Sigmoid colon (tissue), 7 donors: ENCODE data around the gene NOS3. TPM values are rescaled to one million over a fixed set of nuclear protein-coding genes. Genes with fewer than 3 reads are reported as not detected.

Experiments used
- DNase-seq: peaks from one replicate; pipeline ENCODE4 v3.0.0-alpha.2; 2019
- H3K27ac ChIP-seq, 4 donors: fragments of 200-600 bp; sonication (generic); one replicate each; pipeline ENCODE4 v1.5.1; 2016 to 2019; ENCODE audit warnings: mild to moderate bottlenecking in 1 of 4
- H3K27me3 ChIP-seq, 3 donors: fragments of 200-600 bp; sonication (generic); one replicate each; pipeline ENCODE4 v1.5.1; 2019; ENCODE audit warnings: mild to moderate bottlenecking in 1 of 3
- H3K36me3 ChIP-seq, 4 donors: fragments of 200-600 bp; sonication (generic); one replicate each; pipeline ENCODE4 v1.5.1; 2016 to 2019
- H3K4me1 ChIP-seq, 4 donors: fragments of 200-600 bp; sonication (generic); one replicate each; pipeline ENCODE4 v1.5.1; 2017 to 2019
- H3K4me3 ChIP-seq, 4 donors: fragments of 200-600 bp; sonication (generic); one replicate each; pipeline ENCODE4 v1.5.1; 2017 to 2019; ENCODE audit warnings: mild to moderate bottlenecking in 2 of 4, moderate library complexity in 1 of 4
- H3K9me3 ChIP-seq, 4 donors: fragments of 200-600 bp in 3 of 4; sonication (generic) in 3 of 4; one replicate each; pipeline versions ENCODE4 v1.5.1 to v1.6.1; 2013 to 2019
- CTCF ChIP-seq, 4 experiments: fragments of 450-650 bp in 3 of 4; fragments of 200-600 bp in 1 of 4; IDR thresholded peaks; one replicate each; pipeline ENCODE4 v1.5.1; 2016 to 2019; ENCODE audit warnings: antibody characterized with exemption in 4 of 4, mild to moderate bottlenecking in 3 of 4, moderate library complexity in 2 of 4
- EP300 ChIP-seq, 4 donors: sonication (generic); formaldehyde crosslinking; IDR thresholded peaks; one replicate each; pipeline ENCODE4 v1.6.1; 2017; ENCODE audit warnings: antibody characterized with exemption in 4 of 4
- POLR2A ChIP-seq, 2 donors: fragments of 450-650 bp; IDR thresholded peaks; one replicate each; pipeline ENCODE4 v1.6.1; 2016; ENCODE audit warnings: antibody characterized with exemption in 2 of 2, mild to moderate bottlenecking in 2 of 2, moderate library complexity in 2 of 2
- POLR2AphosphoS5 ChIP-seq, 4 donors: sonication (generic); formaldehyde crosslinking; IDR thresholded peaks; one replicate each; pipeline ENCODE4 v1.6.1; 2017; ENCODE audit warnings: antibody characterized with exemption in 4 of 4
- WGBS, 2 donors: extraction: QIAGEN DNeasy Blood & Tissue Kit; methylation state at CpG; one replicate each; pipeline ENCODE4 v1.1.7; 2013; 5-methylcytosine and 5-hydroxymethylcytosine counted together
- intact Hi-C: fragments of 100-400 bp; cut with DNase I; formaldehyde crosslinking; loops from one replicate; pipeline ENCODE4 v1.15.1; 2023
- polyA plus RNA-seq, 3 donors: library from polyadenylated mRNA; stranded (reverse); fragments of 200-250 nt; gene quantifications; one replicate each; pipeline ENCODE4 v1.2.3, GENCODE V29; 2013
- total RNA-seq, 4 donors: library from RNA; depleted of rRNA; stranded (reverse); fragments of >200 nt; gene quantifications; one replicate each; pipeline ENCODE4 v1.1.0, GENCODE V29; 2016
- donor health status: healthy with polysubstance abuse.
- donor health status: Bipolar disorder and iron deficiency.
- donor health status: healthy.

NOS3 gene
- total and polyA plus RNA-seq, 7 donors, result 0.23 to 7.2 (median 1.8) TPM

- Histone ChIP-seq H3K27me3 (peaks cover 0 to 11% (median 0%) of the 10 kb centered on the region in 3 donors), H3K36me3 (no peaks in the 10 kb centered on the region), H3K9me3 (no peaks in the 10 kb centered on the region), H3K4me1 (no peaks in the 10 kb centered on the region), H3K4me3 (no peak overlapping the region), H3K27ac (no peak overlapping the region)
- 90 to 94% methylated on average over 12 of the region's 12 CpGs for WGBS, 2 donors
- no peak for TF ChIP-seq POLR2AphosphoS5 (IDR thresholded peaks at IDR 0.05)
- no peak for TF ChIP-seq EP300 (IDR thresholded peaks at IDR 0.05)
- TF ChIP-seq CTCF (IDR thresholded peaks at IDR 0.05), result no peak
- no peak for TF ChIP-seq POLR2A (IDR thresholded peaks at IDR 0.05)
- DNase-seq, result no peak
- intact Hi-C loops, result no loop called here
These were observed 8.2 kb downstream of the NOS3 start for GRCh38 chr7:150999001-150999400.

DNA sequence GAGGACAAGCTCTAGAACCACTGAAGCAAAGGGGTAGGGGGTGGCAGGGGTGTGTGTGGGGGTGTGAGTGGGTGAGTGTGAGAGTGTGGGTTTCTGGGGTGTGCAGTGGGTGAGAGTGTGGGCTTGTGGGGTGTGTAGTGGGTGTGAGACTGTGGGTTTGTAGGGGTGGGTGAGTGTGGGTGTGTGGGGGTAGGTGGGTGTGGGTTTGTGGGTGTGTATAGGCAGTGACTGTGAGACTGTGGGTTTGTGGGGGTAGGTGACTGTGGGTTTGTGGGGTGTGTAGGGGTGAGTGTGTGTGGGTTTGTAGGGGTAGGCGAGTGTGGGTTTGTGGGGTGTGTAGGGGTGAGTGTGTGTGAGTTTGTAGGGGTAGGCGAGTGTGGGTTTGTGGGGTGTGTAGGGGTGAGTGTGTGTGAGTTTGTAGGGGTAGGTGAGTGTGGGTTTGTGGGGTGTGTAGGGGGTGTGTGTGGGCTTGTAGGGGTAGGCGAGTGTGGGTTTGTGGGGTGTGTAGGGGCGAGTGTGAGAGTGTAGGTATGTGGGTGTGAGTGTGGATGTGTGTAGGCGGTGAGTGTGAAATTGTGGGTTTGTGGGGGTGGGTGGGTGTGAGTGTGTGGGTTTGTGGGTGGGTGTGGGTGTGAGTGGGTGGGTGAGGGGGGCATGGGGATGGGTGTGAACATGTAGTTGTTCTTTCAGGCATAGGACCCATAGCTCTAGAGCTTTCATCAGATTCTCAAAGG, 8.8 kb downstream of the NOS3 start:
- H3K27ac ChIP-seq, result no peak overlapping the region
- no peaks in the 10 kb centered on the region for H3K4me1 ChIP-seq
- intact Hi-C loops, result no loop called here
- 79 to 87% methylated on average over 5 of the region's 5 CpGs for WGBS, 2 donors
- TF ChIP-seq POLR2AphosphoS5 (IDR thresholded peaks at IDR 0.05) (no peak), POLR2A (IDR thresholded peaks at IDR 0.05) (no peak), CTCF (IDR thresholded peaks at IDR 0.05) (no peak), EP300 (IDR thresholded peaks at IDR 0.05) (no peak)
- H3K27me3 ChIP-seq, result peaks cover 0 to 11% (median 0%) of the 10 kb centered on the region in 3 donors
- no peak overlapping the region for H3K4me3 ChIP-seq
- no peaks in the 10 kb centered on the region for H3K9me3 ChIP-seq
- H3K36me3 ChIP-seq, result no peaks in the 10 kb centered on the region
- DNase-seq, result no peak

DNA sequence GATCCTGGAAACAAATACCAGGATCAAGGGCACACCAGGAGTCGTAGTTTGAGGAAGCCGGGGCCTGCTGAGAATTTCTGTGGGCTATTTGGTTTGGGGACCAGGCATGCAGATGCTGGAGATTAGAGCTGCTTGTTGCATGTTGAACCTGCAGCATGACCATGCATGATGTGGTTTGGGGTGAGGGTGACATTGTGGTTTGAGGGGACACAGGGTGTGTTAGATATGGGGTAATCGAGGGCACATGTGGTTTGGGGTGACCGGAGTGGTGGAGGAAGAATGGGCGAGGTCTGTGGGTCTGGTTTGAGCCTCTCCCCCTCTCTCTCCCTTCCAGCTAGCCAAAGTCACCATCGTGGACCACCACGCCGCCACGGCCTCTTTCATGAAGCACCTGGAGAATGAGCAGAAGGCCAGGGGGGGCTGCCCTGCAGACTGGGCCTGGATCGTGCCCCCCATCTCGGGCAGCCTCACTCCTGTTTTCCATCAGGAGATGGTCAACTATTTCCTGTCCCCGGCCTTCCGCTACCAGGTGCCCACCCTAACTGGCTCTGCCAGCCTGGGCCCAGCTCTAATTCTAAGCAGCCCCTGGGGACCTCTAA, 10.2 kb downstream of the NOS3 start:
- no peaks in the 10 kb centered on the region for H3K9me3 ChIP-seq
- H3K4me3 ChIP-seq, result no peak overlapping the region
- no peak overlapping the region for H3K27ac ChIP-seq
- peaks cover 0 to 11% (median 0%) of the 10 kb centered on the region in 3 donors for H3K27me3 ChIP-seq
- H3K36me3 ChIP-seq, result no peaks in the 10 kb centered on the region
- intact Hi-C loops, result no loop called here
- no peaks in the 10 kb centered on the region for H3K4me1 ChIP-seq
- no peak for TF ChIP-seq CTCF (IDR thresholded peaks at IDR 0.05)
- no peak for TF ChIP-seq POLR2A (IDR thresholded peaks at IDR 0.05)
- no peak for TF ChIP-seq POLR2AphosphoS5 (IDR thresholded peaks at IDR 0.05)
- TF ChIP-seq EP300 (IDR thresholded peaks at IDR 0.05), result no peak
- 86 to 90% methylated on average over 13 of the region's 13 CpGs for WGBS, 2 donors
- DNase-seq, result no peak

DNA sequence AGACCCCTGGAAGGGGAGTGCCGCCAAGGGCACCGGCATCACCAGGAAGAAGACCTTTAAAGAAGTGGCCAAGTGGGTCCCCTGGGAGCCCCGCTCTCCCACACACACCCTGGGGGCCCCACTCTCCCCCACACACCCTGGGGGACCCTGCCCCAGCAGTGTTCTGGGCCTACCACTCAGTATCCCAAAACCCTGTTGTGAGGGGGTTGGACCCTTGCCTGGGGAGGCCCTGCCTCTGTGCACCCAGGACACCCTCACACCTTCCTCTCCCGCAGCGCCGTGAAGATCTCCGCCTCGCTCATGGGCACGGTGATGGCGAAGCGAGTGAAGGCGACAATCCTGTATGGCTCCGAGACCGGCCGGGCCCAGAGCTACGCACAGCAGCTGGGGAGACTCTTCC, 10.7 kb downstream of the NOS3 start:
- no peaks in the 10 kb centered on the region for H3K4me1 ChIP-seq
- DNase-seq, result no peak
- WGBS, 2 donors, result 96 to 97% methylated on average over 16 of the region's 16 CpGs
- H3K27me3 ChIP-seq, result peaks cover 0 to 8% (median 0%) of the 10 kb centered on the region in 3 donors
- no peaks in the 10 kb centered on the region for H3K36me3 ChIP-seq
- H3K27ac ChIP-seq, result no peak overlapping the region
- H3K4me3 ChIP-seq, result no peak overlapping the region
- TF ChIP-seq EP300 (IDR thresholded peaks at IDR 0.05) (no peak), POLR2A (IDR thresholded peaks at IDR 0.05) (no peak), CTCF (IDR thresholded peaks at IDR 0.05) (no peak), POLR2AphosphoS5 (IDR thresholded peaks at IDR 0.05) (no peak)
- H3K9me3 ChIP-seq, result no peaks in the 10 kb centered on the region
- intact Hi-C loops, result no loop called here
